ENCODE results near the gene RAPGEF3.

RAPGEF3 gene

GRCh38 chr12:47717443-47718193, 41.1 kb downstream of the RAPGEF3 start:
- DNase-seq: no peak

- no peak for DNase-seq
Measured at GRCh38 chr12:47717046-47717442, 41.6 kb downstream of the RAPGEF3 start.

GRCh38 chr12:47715877-47716548, 42.7 kb downstream of the RAPGEF3 start:
- no peak for DNase-seq

- DNase-seq: peak; percentile 46
Measured at GRCh38 chr12:47715393-47715876, 43.2 kb downstream of the RAPGEF3 start.

- no peak for DNase-seq
Measured at GRCh38 chr12:47714826-47715386, 43.8 kb downstream of the RAPGEF3 start.

DNA sequence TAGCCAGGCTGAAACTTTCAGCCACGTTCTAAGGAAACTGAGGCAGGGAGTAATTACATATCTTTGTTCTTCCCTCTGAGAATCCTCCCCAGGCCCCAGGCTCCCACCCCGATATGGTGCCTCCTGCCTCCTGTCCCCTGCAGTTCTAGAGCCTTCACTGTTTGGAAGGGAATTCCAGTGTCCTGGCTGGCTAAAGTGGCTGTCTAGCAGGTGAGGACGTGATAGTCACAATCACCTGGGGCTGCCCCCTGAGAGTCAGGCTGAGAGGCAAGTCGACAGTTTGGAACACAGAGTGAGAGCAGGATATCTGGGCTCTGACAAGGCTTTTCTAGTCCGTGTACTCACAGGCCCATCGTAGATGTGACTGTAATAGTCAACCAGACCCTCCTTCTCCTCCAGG, 46.5 kb downstream of the RAPGEF3 start:
- DNase-seq: no peak

DNA sequence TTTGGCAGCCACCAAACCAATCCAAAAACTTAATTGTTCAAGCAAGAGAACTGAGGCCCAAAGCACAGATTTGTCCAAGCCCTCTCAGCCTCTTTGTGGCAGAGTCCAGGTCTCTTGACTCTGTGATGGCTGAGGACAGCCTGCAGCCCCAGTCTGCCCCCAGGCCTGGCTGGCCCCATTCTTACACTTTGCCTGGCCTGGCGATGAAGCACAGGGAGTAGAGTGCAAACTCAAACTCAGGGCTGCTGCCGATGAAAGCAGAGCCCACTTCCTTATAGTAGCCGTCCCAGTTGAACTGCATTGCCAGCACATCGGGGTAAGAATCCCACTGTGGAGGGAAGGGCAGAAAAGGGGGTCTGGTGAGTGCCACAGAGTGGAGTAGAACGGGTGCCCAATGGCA, 47.2 kb downstream of the RAPGEF3 start:
- DNase-seq: no peak

- DNase-seq: no peak
Measured at GRCh38 chr12:47710278-47710677, 48.4 kb downstream of the RAPGEF3 start.

GRCh38 chr12:47709671-47710070, 49.0 kb downstream of the RAPGEF3 start:
- DNase-seq: no peak

DNA sequence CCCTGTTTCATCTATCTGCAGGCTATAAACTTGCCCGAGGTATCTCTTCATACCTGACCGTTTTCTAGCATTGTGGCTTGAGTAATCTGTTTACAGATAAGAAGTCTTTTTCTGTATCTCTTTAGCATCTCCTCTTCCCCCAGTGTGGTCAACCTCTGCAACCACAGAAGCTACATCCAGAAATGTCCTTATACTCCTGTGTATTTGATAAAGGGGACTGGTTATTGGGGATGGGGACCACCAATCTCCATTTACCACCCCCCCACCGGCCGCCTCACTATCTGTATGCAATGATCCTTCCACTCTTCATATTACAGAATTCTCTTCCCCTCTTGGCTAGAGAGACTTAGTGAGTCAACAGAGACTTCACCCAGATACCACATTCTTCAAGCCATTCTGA, 49.4 kb downstream of the RAPGEF3 start:
- no peak for DNase-seq

- no peak for DNase-seq
Measured at GRCh38 chr12:47707905-47708543, 50.7 kb downstream of the RAPGEF3 start.

DNA sequence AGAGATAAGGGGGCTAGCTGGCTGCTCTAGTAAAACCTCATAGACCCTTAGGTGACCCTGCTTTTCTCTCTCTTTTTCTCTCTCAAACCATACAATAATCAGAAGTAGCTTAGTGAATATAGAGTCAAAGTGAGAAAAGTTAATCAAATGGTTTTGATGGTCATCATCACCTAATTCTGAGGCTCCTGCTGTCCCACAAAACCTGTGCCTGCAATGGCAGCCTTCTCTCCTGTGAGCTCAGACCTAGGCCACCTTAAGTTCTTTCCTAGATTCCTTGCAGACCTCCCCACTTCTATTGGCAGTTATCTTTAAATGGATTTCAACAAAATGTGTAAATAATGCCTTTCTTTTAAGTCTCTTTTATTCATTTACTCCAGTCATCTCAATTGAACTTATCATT, 51.3 kb downstream of the RAPGEF3 start:
- no peak for DNase-seq

GRCh38 chr12:47705566-47706425, 52.9 kb downstream of the RAPGEF3 start, which contains the start of gene RPAP3:
Gene RPAP3 (minus strand): TSS chr12:47706030. CDS start chr12:47702840, 3,190 bp downstream.
- DNase-seq: peak; percentile 95

- DNase-seq: no peak
Measured at GRCh38 chr12:47705229-47705565, 53.5 kb downstream of the RAPGEF3 start.

GRCh38 chr12:47704719-47705118, 54.0 kb downstream of the RAPGEF3 start:
- no peak for DNase-seq

- no peak for DNase-seq
Measured at GRCh38 chr12:47700263-47700662, 58.4 kb downstream of the RAPGEF3 start.

DNA sequence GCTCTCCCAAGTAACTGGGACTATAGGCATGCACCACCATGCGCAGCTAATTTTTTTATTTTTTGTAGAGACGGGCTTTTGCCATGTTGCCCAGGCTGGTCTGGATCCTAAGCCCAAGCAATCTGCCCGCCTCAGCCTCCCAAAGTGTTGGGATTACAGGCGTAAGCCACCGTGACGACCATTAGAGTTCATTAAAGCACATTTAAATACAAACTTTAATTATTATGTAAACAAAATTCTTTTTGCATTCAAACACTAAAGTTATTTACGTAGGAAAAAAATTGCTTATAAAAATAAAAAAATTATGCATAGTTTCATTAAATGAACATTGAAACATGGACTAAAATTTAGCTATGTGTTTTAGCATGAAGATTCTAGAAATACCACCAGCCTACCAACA, 60.0 kb downstream of the RAPGEF3 start:
- no peak for DNase-seq

DNA sequence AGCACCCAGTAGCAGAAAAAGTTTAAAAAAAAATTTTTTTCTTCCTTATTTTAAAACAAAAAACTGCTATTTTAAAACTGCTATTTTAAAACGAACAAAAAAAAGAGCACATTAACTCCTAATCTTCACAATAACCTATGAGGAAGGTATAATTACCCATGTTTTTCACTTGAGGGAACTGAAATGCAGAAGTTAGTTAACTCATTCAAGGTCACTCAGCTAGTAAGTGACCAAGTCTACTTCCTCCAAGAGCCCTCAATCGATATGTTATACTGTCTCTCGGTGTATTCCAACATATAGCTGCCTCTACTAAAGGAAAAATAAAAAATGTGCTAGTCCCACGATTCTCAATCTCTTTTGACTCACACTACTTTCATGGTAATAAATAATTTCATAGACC, 60.6 kb downstream of the RAPGEF3 start:
- DNase-seq: no peak

DNA sequence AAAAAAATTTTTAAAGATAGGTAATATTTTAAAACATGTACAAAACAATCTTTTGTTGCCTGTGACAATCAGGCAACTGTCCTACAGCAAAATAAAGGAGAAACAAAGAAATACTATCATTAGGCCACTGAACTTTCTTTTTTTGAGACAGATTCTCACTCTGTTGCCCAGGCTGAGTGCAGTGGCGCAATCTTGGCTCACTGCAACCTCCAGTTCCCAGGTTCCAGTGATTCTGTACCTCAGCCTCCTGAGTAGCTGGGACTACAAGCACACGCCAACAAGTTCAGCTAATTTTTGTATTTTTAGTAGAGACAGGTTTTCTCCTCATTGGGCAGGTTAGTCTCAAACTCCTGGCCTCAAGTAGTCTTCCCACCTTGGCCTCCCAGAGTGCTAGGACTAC, 69.5 kb downstream of the RAPGEF3 start:
- DNase-seq: no peak

- no peak for DNase-seq
Measured at GRCh38 chr12:47687636-47688035, 71.0 kb downstream of the RAPGEF3 start.

DNA sequence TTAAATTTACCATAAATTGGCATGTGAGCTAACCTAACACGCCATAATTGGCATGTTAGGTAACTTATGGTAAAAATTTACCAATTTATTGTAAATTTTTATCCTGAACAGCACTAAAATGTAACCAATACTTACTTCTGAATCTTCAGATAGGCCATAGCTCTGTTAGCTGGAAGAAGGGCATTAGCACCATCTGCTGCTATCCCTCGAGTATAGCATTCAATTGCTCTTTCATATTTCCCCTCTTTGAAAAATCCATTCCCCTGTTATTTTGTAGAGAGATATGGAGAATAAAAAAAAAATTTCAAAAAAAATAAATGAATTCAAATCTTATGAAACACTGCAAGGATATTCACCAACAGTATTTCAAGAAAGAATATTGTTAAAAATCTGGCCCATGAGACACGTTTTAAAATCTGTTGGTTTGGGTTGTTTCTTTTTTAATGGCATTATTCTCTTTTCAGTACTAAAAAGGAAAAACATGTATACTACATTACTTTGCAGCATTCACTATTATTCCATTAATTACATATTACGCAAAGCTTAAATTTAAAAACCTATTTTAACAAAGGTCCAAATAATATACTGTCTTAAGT, 71.9 kb downstream of the RAPGEF3 start:
- DNase-seq: peak; percentile 27
